Measurements from ENCODE around the gene PER3.
"Not testable (repeated sequence)": the region's sequence is repeated elsewhere in the genome, so short reads cannot be mapped to it uniquely, and the experiment has no call there.

Gene PER3

GRCh38 chr1:7777591-7777990 lies 6.5 kb upstream of the PER3 start:
- in situ Hi-C loops (cut with HindIII; ENCODE audit: low sequenced_read_pairs), result no loop called here

- in situ Hi-C loops (cut with HindIII; ENCODE audit: low sequenced_read_pairs), result no loop called here
Measured at GRCh38 chr1:7778133-7778628, 5.9 kb upstream of the PER3 start.

- in situ Hi-C loops (cut with HindIII; ENCODE audit: low sequenced_read_pairs), result no loop called here
Measured at GRCh38 chr1:7780976-7781375, 3.1 kb upstream of the PER3 start.

GRCh38 chr1:7781501-7781900 lies 2.6 kb upstream of the PER3 start:
- in situ Hi-C loops (cut with HindIII; ENCODE audit: low sequenced_read_pairs), result no loop called here

GRCh38 chr1:7781923-7782495 lies 2.1 kb upstream of the PER3 start:
- in situ Hi-C loops (cut with HindIII; ENCODE audit: low sequenced_read_pairs), result no loop called here

- in situ Hi-C loops (cut with HindIII; ENCODE audit: low sequenced_read_pairs), result no loop called here
Measured at GRCh38 chr1:7783178-7783711, 846 bp upstream of the PER3 start.

- in situ Hi-C loops (cut with HindIII; ENCODE audit: low sequenced_read_pairs), result no loop called here
Measured at GRCh38 chr1:7784492-7785071, 491 bp downstream of the PER3 start.

GRCh38 chr1:7785108-7785507 lies 1.0 kb downstream of the PER3 start:
- in situ Hi-C loops (cut with HindIII; ENCODE audit: low sequenced_read_pairs), result no loop called here

GRCh38 chr1:7786795-7787194 lies 2.7 kb downstream of the PER3 start:
- in situ Hi-C loops (cut with HindIII; ENCODE audit: low sequenced_read_pairs), result no loop called here

GRCh38 chr1:7789828-7790227 lies 5.7 kb downstream of the PER3 start:
- in situ Hi-C loops (cut with HindIII; ENCODE audit: low sequenced_read_pairs), result no loop called here

GRCh38 chr1:7791027-7791426 lies 6.9 kb downstream of the PER3 start:
- in situ Hi-C loops (cut with HindIII; ENCODE audit: low sequenced_read_pairs), result not testable (repeated sequence)

GRCh38 chr1:7795406-7795805 lies 11.3 kb downstream of the PER3 start:
- in situ Hi-C loops (cut with HindIII; ENCODE audit: low sequenced_read_pairs), result no loop called here

- in situ Hi-C loops (cut with HindIII; ENCODE audit: low sequenced_read_pairs), result no loop called here
Measured at GRCh38 chr1:7805460-7805859, 21.4 kb downstream of the PER3 start.

GRCh38 chr1:7808253-7808844 lies 24.3 kb downstream of the PER3 start:
- in situ Hi-C loops (cut with HindIII; ENCODE audit: low sequenced_read_pairs), result no loop called here

GRCh38 chr1:7809742-7810141 lies 25.7 kb downstream of the PER3 start:
- in situ Hi-C loops (cut with HindIII; ENCODE audit: low sequenced_read_pairs), result no loop called here

GRCh38 chr1:7810395-7810794 lies 26.3 kb downstream of the PER3 start:
- in situ Hi-C loops (cut with HindIII; ENCODE audit: low sequenced_read_pairs), result no loop called here

- in situ Hi-C loops (cut with HindIII; ENCODE audit: low sequenced_read_pairs), result no loop called here
Measured at GRCh38 chr1:7811476-7811875, 27.4 kb downstream of the PER3 start.

GRCh38 chr1:7813677-7814373 lies 29.7 kb downstream of the PER3 start:
- in situ Hi-C loops (cut with HindIII; ENCODE audit: low sequenced_read_pairs), result no loop called here

- in situ Hi-C loops (cut with HindIII; ENCODE audit: low sequenced_read_pairs), result no loop called here
Measured at GRCh38 chr1:7821282-7821681, 37.2 kb downstream of the PER3 start.

GRCh38 chr1:7824701-7825100 lies 40.6 kb downstream of the PER3 start:
- in situ Hi-C loops (cut with HindIII; ENCODE audit: low sequenced_read_pairs), result no loop called here

GRCh38 chr1:7826363-7826762 lies 42.3 kb downstream of the PER3 start:
- in situ Hi-C loops (cut with HindIII; ENCODE audit: low sequenced_read_pairs), result no loop called here

Measured in endothelial cell of hepatic sinusoid (primary cell).